GM12801 (cell line): ENCODE data around the gene MAGI2.

Experiments
- TF ChIP-seq, protein P1 (sequence below): IDR thresholded peaks from one replicate; pipeline ENCODE4 v1.5.1; 2011; ENCODE audit warnings: control low read depth; ENCODE audit not compliant: insufficient read length; ENCODE audit errors: extremely low read depth

MAGI2 gene

DNA sequence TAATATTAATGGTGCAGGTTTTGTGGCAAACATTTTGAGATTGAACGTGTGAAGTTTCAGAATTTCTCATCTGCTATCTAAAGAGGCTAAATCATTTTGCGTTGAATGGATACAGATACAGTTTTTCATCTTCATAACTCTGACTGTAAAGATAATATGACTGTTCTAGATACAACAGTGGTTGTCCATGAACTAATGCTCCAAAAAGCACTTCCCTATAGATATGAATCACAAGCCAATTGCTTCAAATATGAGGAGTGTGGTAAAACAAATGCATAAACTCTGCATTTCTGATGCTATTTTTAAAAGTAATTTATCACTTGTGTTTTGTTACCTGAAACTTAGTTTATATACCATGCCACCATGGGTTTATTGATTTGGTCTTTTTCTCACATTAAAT, 750.1 kb downstream of the MAGI2 start:
- TF ChIP-seq, protein P1, sequence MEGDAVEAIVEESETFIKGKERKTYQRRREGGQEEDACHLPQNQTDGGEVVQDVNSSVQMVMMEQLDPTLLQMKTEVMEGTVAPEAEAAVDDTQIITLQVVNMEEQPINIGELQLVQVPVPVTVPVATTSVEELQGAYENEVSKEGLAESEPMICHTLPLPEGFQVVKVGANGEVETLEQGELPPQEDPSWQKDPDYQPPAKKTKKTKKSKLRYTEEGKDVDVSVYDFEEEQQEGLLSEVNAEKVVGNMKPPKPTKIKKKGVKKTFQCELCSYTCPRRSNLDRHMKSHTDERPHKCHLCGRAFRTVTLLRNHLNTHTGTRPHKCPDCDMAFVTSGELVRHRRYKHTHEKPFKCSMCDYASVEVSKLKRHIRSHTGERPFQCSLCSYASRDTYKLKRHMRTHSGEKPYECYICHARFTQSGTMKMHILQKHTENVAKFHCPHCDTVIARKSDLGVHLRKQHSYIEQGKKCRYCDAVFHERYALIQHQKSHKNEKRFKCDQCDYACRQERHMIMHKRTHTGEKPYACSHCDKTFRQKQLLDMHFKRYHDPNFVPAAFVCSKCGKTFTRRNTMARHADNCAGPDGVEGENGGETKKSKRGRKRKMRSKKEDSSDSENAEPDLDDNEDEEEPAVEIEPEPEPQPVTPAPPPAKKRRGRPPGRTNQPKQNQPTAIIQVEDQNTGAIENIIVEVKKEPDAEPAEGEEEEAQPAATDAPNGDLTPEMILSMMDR = no peak

DNA sequence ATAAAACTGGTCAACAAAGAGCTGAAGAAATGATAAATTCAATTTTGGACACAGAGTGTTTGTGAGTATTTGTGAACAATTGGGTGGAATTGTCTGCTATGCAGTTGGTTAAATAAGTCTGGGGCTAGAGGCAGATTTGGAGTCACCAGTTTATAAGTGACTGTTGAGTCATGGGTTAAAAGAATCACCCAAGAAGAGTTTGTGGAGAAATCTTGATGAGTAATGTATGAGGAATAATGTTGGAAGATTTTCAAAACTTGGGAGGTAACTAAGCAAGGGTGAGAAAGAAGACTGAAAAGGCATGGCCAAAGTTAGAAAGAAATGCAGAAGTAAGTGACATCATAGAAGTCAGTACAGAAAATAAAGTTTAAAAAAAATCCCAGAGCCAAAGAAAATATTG, 750.7 kb downstream of the MAGI2 start:
- TF ChIP-seq, protein P1 = no peak

DNA sequence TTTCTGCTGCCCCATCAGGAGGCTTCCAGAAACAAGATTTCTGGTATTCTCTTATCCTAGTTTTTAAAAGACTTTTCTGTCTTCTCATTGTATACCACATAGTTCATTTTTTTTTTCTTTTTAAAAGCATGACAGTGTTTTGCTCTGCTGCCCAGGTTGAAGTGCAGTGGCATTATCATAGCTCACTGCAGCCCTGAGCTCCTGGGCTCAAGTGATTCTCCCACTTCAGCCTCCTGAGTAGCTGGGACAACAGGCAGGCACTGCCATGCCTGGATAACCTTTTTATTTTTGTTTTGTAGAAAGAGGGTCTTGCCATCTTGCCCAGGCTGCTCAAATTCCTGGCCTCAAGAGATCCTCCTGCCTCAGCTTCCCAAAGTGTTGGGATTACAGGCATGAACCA, 757.6 kb downstream of the MAGI2 start:
- TF ChIP-seq, protein P1 = no peak

DNA sequence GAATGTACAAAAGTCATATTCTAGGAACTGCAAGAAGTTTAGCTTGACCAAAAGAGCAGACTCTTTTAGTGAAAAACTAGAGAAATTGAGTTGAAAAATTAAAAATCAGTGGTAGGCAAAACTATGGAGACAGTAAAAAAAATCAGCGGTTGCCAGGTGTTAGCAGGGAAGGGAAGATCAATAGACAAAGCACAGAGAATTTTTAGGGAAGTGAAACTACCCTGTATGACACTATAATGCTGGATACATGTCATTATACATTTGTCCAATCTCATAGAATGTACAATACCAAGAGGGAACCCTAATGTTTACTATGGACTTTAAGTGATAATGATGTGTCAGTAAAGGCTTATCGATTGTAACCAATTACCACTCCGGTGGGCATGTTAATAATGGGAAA, 761.9 kb downstream of the MAGI2 start:
- TF ChIP-seq, protein P1 = no peak

- TF ChIP-seq, protein P1 = no peak
Observed at GRCh38 chr7:78690174-78690573, 763.3 kb downstream of the MAGI2 start.

DNA sequence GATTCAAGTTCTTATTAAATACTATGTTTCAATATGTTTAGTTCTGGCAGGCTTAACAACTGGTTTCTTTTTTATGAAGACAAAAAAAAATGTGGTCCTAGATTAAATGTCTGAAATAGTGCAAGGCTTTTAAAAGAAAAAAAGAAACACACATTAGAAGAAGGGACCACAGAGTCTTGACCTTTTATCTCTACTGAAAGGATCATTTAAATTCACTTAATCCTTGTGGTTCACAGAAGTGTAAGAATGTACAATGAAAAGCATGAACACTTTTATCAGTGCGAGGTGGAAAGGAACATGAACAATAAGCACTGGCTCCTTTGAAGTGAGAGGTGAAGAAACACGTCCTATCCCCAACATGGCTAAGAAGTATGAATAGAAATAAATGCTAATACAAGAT, 765.1 kb downstream of the MAGI2 start:
- TF ChIP-seq, protein P1 = no peak

GRCh38 chr7:78686189-78686588, 767.3 kb downstream of the MAGI2 start:
- TF ChIP-seq, protein P1 = no peak

GRCh38 chr7:78684201-78684600, 769.3 kb downstream of the MAGI2 start:
- TF ChIP-seq, protein P1 = no peak
